SK-N-SH treated with all-trans-retinoic acid at 6 μM for 48 hours (cell line): ENCODE results near the gene CTNNBL1.

Source experiments
- ATAC-seq: fragments of 200-7000 bp; cut with Tn5 transposase; 3 replicates; pipeline ENCODE4 v1.9.1; 2020; ENCODE audit warnings: mild to moderate bottlenecking, moderate library complexity
- ARNTL ChIP-seq: fragments of 450-650 bp; formaldehyde crosslinking; IDR thresholded peaks from 2 replicates; pipeline ENCODE4 v1.5.0; 2020; ENCODE audit warnings: low read depth, mild to moderate bottlenecking, moderate library complexity, borderline replicate concordance
- BACH2 ChIP-seq: fragments of 250-450 bp; sonication (Bioruptor Pico); IDR thresholded peaks from 2 replicates; pipeline ENCODE4 v1.9.0; 2021; ENCODE audit warnings: mild to moderate bottlenecking, borderline replicate concordance
- CREB5 ChIP-seq: fragments of 250-450 bp; sonication (Bioruptor Pico); IDR thresholded peaks from 2 replicates; pipeline ENCODE4 v1.5.1; 2020; ENCODE audit warnings: low read depth, mild to moderate bottlenecking, moderate library complexity
- CSDC2 ChIP-seq: fragments of 250-450 bp; sonication (Bioruptor Pico); IDR thresholded peaks from 2 replicates; pipeline ENCODE4 v1.5.0; 2020; ENCODE audit warnings: mild to moderate bottlenecking, moderate library complexity
- CSRNP3 ChIP-seq: fragments of 250-450 bp; sonication (Bioruptor Pico); IDR thresholded peaks from 2 replicates; pipeline ENCODE4 v1.5.1; 2021; ENCODE audit warnings: mild to moderate bottlenecking, moderate library complexity
- ESRRG ChIP-seq: fragments of 250-450 bp; sonication (Bioruptor Pico); IDR thresholded peaks from 2 replicates; pipeline ENCODE4 v1.6.1; 2021; ENCODE audit warnings: mild to moderate bottlenecking
- GLIS3 ChIP-seq: fragments of 250-450 bp; sonication (Bioruptor Pico); IDR thresholded peaks from 2 replicates; pipeline ENCODE4 v1.5.0; 2020; ENCODE audit warnings: mild to moderate bottlenecking, moderate library complexity
- ISL1 ChIP-seq: fragments of 250-450 bp; sonication (Bioruptor Pico); IDR thresholded peaks from 2 replicates; pipeline ENCODE4 v2.1.2; 2022; ENCODE audit warnings: mild to moderate bottlenecking, moderate library complexity
- OSR1 ChIP-seq: fragments of 250-450 bp; sonication (Bioruptor Pico); IDR thresholded peaks from 2 replicates; pipeline ENCODE4 v1.8.0; 2022; ENCODE audit warnings: moderate library complexity, mild to moderate bottlenecking, inconsistent platforms
- POU6F1 ChIP-seq: fragments of 250-450 bp; sonication (Bioruptor Pico); IDR thresholded peaks from 2 replicates; pipeline ENCODE4 v1.8.0; 2021; ENCODE audit warnings: low read depth, mild to moderate bottlenecking, moderate library complexity, borderline replicate concordance
- PPARA ChIP-seq: fragments of 250-450 bp; sonication (Bioruptor Pico); IDR thresholded peaks from 2 replicates; pipeline ENCODE4 v1.5.0; 2020; ENCODE audit warnings: mild to moderate bottlenecking, borderline replicate concordance
- RARB ChIP-seq: fragments of 250-450 bp; sonication (Bioruptor Pico); IDR thresholded peaks from 2 replicates; pipeline ENCODE4 v1.8.0; 2021; ENCODE audit warnings: mild to moderate bottlenecking, moderate library complexity
- SNAI2 ChIP-seq: fragments of 250-450 bp; sonication (Bioruptor Pico); IDR thresholded peaks from 2 replicates; pipeline ENCODE4 v1.5.0; 2020; ENCODE audit warnings: mild to moderate bottlenecking, moderate library complexity
- TCF4 ChIP-seq: fragments of 250-450 bp; sonication (Bioruptor Pico); IDR thresholded peaks from 2 replicates; pipeline ENCODE4 v1.8.0; 2021; ENCODE audit warnings: mild to moderate bottlenecking, moderate library complexity, borderline replicate concordance
- TOX ChIP-seq: fragments of 250-450 bp; sonication (Bioruptor Pico); IDR thresholded peaks from 2 replicates; pipeline ENCODE4 v1.8.0; 2021; ENCODE audit warnings: mild to moderate bottlenecking, moderate library complexity, borderline replicate concordance
- TSHZ2 ChIP-seq: fragments of 250-450 bp; sonication (Bioruptor Pico); IDR thresholded peaks from 2 replicates; pipeline ENCODE4 v1.5.0; 2020; ENCODE audit warnings: mild to moderate bottlenecking, moderate library complexity
- ZC3H10 ChIP-seq: fragments of 250-450 bp; sonication (Bioruptor Pico); IDR thresholded peaks from 2 replicates; pipeline ENCODE4 v1.5.1; 2021; ENCODE audit warnings: mild to moderate bottlenecking, moderate library complexity
- ZFP30 ChIP-seq: fragments of 450-650 bp; formaldehyde crosslinking; IDR thresholded peaks from 2 replicates; pipeline ENCODE4 v1.5.0; 2022; ENCODE audit warnings: mild to moderate bottlenecking, moderate library complexity
- ZNF565 ChIP-seq: fragments of 450-650 bp; formaldehyde crosslinking; conservative IDR thresholded peaks from 2 replicates; pipeline ENCODE4 v1.5.0; 2020; ENCODE audit warnings: low read depth, mild to moderate bottlenecking, moderate library complexity
- ZNF70 ChIP-seq: fragments of 450-650 bp; formaldehyde crosslinking; IDR thresholded peaks from 2 replicates; pipeline ENCODE4 v1.5.0; 2020; ENCODE audit warnings: mild to moderate bottlenecking, moderate library complexity
- ZNF8 ChIP-seq: fragments of 450-650 bp; formaldehyde crosslinking; IDR thresholded peaks from 2 replicates; pipeline ENCODE4 v1.5.0; 2020; ENCODE audit warnings: mild to moderate bottlenecking, moderate library complexity

Gene CTNNBL1

GRCh38 chr20:37904008-37904642 lies 210.3 kb downstream of the CTNNBL1 start (continued):
- no peak for TF ChIP-seq ISL1 (CRISPR knock-in tag)
- TF ChIP-seq TOX (CRISPR knock-in tag), result no peak
- TF ChIP-seq ZNF565 (CRISPR knock-in tag), result no peak
- TF ChIP-seq ZC3H10 (CRISPR knock-in tag), result no peak
- no peak for TF ChIP-seq BACH2

- ATAC-seq, result no peak
- no peak for TF ChIP-seq CREB5 (CRISPR knock-in tag)
- TF ChIP-seq TCF4 (CRISPR knock-in tag), result no peak
- no peak for TF ChIP-seq TSHZ2 (CRISPR knock-in tag)
- no peak for TF ChIP-seq ESRRG (CRISPR knock-in tag)
- no peak for TF ChIP-seq CSDC2 (CRISPR knock-in tag)
- TF ChIP-seq ZNF70, result no peak
- no peak for TF ChIP-seq ZNF8 (CRISPR knock-in tag)
These were observed 211.1 kb downstream of the CTNNBL1 start for GRCh38 chr20:37904845-37905373.

- no peak for ATAC-seq
- TF ChIP-seq CSRNP3 (CRISPR knock-in tag), result no peak
- TF ChIP-seq RARB, result no peak
- TF ChIP-seq ZFP30 (CRISPR knock-in tag), result no peak
- no peak for TF ChIP-seq ZC3H10 (CRISPR knock-in tag)
- TF ChIP-seq, all 23 proteins: peak for 0
These were observed 212.1 kb downstream of the CTNNBL1 start for GRCh38 chr20:37905671-37906613.

- ATAC-seq, result peak; percentile 40
- TF ChIP-seq ZFP30 (CRISPR knock-in tag) (no peak), PPARA (no peak), ISL1 (CRISPR knock-in tag) (no peak), CREB5 (CRISPR knock-in tag) (no peak), POU6F1 (no peak), TCF4 (CRISPR knock-in tag) (no peak), ZNF565 (CRISPR knock-in tag) (no peak), OSR1 (CRISPR knock-in tag) (no peak), ARNTL (CRISPR knock-in tag) (no peak), ZNF70 (no peak), GLIS3 (no peak), ZNF8 (CRISPR knock-in tag) (no peak), TSHZ2 (CRISPR knock-in tag) (no peak), RARB (no peak), SNAI2 (CRISPR knock-in tag) (no peak)
These were observed 213.5 kb downstream of the CTNNBL1 start for GRCh38 chr20:37907330-37907676.
